ENCODE measurements around the gene CHRM5. TPM values are rescaled to one million over a fixed set of nuclear protein-coding genes. Genes with fewer than 3 reads are reported as not detected.

Gene CHRM5
- total RNA-seq, 1 donor from 2014 or later = not detected

GRCh38 chr15:34102175-34102925 lies 134.1 kb downstream of the CHRM5 start:
- TF ChIP-seq CTCF (IDR thresholded peaks at IDR 0.05) = no peak
- Mint-ChIP-seq H3K4me3 (ENCODE audit: unreplicated experiment) (peak overlapping the region; percentile 100), H3K27ac (ENCODE audit: unreplicated experiment) (peak overlapping the region; percentile 98), H3K36me3 (ENCODE audit: low read depth) (no peaks in the 10 kb centered on the region), H3K27me3 (ENCODE audit: low read depth) (no peaks in the 10 kb centered on the region), H3K9me3 (ENCODE audit: low read depth) (peaks cover 2% of the 10 kb centered on the region), H3K4me1 (ENCODE audit: low read depth) (peaks cover 29% of the 10 kb centered on the region)
- no peak for DNase-seq (ENCODE audit: low spot score)

- Mint-ChIP-seq H3K9me3 (ENCODE audit: low read depth) (peaks cover 2% of the 10 kb centered on the region), H3K27ac (ENCODE audit: unreplicated experiment) (no peak overlapping the region), H3K4me3 (ENCODE audit: unreplicated experiment) (no peak overlapping the region), H3K4me1 (ENCODE audit: low read depth) (peaks cover 10% of the 10 kb centered on the region), H3K27me3 (ENCODE audit: low read depth) (no peaks in the 10 kb centered on the region), H3K36me3 (ENCODE audit: low read depth) (no peaks in the 10 kb centered on the region)
- no peak for TF ChIP-seq CTCF (IDR thresholded peaks at IDR 0.05)
- DNase-seq (ENCODE audit: low spot score) = no peak
Observed at GRCh38 chr15:34106423-34106822, 138.1 kb downstream of the CHRM5 start.

- no peak overlapping the region for H3K27ac Mint-ChIP-seq (ENCODE audit: unreplicated experiment)
- H3K27me3 Mint-ChIP-seq (ENCODE audit: low read depth) = no peaks in the 10 kb centered on the region
- TF ChIP-seq CTCF (IDR thresholded peaks at IDR 0.05) = no peak
- peaks cover 5% of the 10 kb centered on the region for H3K4me1 Mint-ChIP-seq (ENCODE audit: low read depth)
- H3K9me3 Mint-ChIP-seq (ENCODE audit: low read depth) = peaks cover 2% of the 10 kb centered on the region
- no peaks in the 10 kb centered on the region for H3K36me3 Mint-ChIP-seq (ENCODE audit: low read depth)
- no peak for DNase-seq (ENCODE audit: low spot score)
- no peak overlapping the region for H3K4me3 Mint-ChIP-seq (ENCODE audit: unreplicated experiment)
Observed at GRCh38 chr15:34107315-34107714, 139.0 kb downstream of the CHRM5 start.

- no peak for DNase-seq (ENCODE audit: low spot score)
- no peaks in the 10 kb centered on the region for H3K9me3 Mint-ChIP-seq (ENCODE audit: low read depth)
- H3K36me3 Mint-ChIP-seq (ENCODE audit: low read depth) = no peaks in the 10 kb centered on the region
- peak; percentile 88 for TF ChIP-seq CTCF (IDR thresholded peaks at IDR 0.05)
- no peak overlapping the region for H3K27ac Mint-ChIP-seq (ENCODE audit: unreplicated experiment)
- no peak overlapping the region for H3K4me3 Mint-ChIP-seq (ENCODE audit: unreplicated experiment)
- peaks cover 5% of the 10 kb centered on the region for H3K27me3 Mint-ChIP-seq (ENCODE audit: low read depth)
- no peaks in the 10 kb centered on the region for H3K4me1 Mint-ChIP-seq (ENCODE audit: low read depth)
Observed at GRCh38 chr15:34109797-34110663, 141.7 kb downstream of the CHRM5 start.

DNA sequence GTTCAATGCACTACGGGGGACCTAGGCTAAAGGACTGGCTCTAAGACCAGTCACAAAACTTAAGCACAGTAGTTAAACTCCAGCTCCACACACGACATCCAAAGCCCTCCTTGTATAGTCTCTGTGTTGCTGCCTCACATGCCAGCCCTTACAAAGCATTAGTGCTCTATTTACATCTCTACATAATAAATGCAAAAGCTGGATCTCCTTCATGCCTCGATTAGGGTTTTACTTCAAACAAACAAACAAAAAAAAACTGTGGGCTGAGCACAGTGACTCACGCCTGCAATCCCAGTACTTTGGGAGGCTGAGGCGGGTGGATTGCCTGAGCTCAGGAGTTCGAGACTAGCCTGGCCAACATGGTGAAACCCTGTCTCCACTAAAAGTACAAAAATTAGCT lies 143.2 kb downstream of the CHRM5 start:
- no peak for TF ChIP-seq CTCF (IDR thresholded peaks at IDR 0.05)
- peaks cover 5% of the 10 kb centered on the region for H3K27me3 Mint-ChIP-seq (ENCODE audit: low read depth)
- H3K9me3 Mint-ChIP-seq (ENCODE audit: low read depth) = no peaks in the 10 kb centered on the region
- no peaks in the 10 kb centered on the region for H3K36me3 Mint-ChIP-seq (ENCODE audit: low read depth)
- H3K4me1 Mint-ChIP-seq (ENCODE audit: low read depth) = no peaks in the 10 kb centered on the region
- DNase-seq (ENCODE audit: low spot score) = no peak
- no peak overlapping the region for H3K4me3 Mint-ChIP-seq (ENCODE audit: unreplicated experiment)
- no peak overlapping the region for H3K27ac Mint-ChIP-seq (ENCODE audit: unreplicated experiment)

Data from chondrocyte (in vitro differentiated cells).